ENCODE results near the gene CES1.
"Not testable (repeated sequence)": the region's sequence is repeated elsewhere in the genome, so short reads cannot be mapped to it uniquely, and the experiment has no call there.

Gene CES1

GRCh38 chr16:55834049-55834448 is 1.2 kb upstream of the CES1 start:
- H3K4me3 ChIP-seq (ENCODE audit: low read depth, low read length) = no peak overlapping the region
- no peak for TF ChIP-seq CTCF (conservative IDR thresholded peaks at IDR 0.05; ENCODE audit: low read depth, low read length)
- DNase-seq (ENCODE audit: low read depth) = no peak

GRCh38 chr16:55832425-55832772 is 497 bp downstream of the CES1 start:
- no peak for TF ChIP-seq CTCF (conservative IDR thresholded peaks at IDR 0.05; ENCODE audit: low read depth, low read length)
- no peak overlapping the region for H3K4me3 ChIP-seq (ENCODE audit: low read depth, low read length)
- DNase-seq (ENCODE audit: low read depth) = no peak

- H3K4me3 ChIP-seq (ENCODE audit: low read depth, low read length) = no peak overlapping the region
These were observed 2.1 kb downstream of the CES1 start for GRCh38 chr16:55830658-55831294.

GRCh38 chr16:55829232-55829631 is 3.7 kb downstream of the CES1 start:
- not testable (repeated sequence) for DNase-seq (ENCODE audit: low read depth)

More at GRCh38 chr16:55830658-55831294, 2.1 kb downstream of the CES1 start:
- no peak for DNase-seq (ENCODE audit: low read depth)
- no peak for TF ChIP-seq CTCF (conservative IDR thresholded peaks at IDR 0.05; ENCODE audit: low read depth, low read length)

GRCh38 chr16:55828680-55829079 is 4.2 kb downstream of the CES1 start:
- no peak for TF ChIP-seq CTCF (conservative IDR thresholded peaks at IDR 0.05; ENCODE audit: low read depth, low read length)
- no peak overlapping the region for H3K4me3 ChIP-seq (ENCODE audit: low read depth, low read length)

More at GRCh38 chr16:55829232-55829631, 3.7 kb downstream of the CES1 start:
- not testable (repeated sequence) for H3K4me3 ChIP-seq (ENCODE audit: low read depth, low read length)

GRCh38 chr16:55825115-55825728 is 7.7 kb downstream of the CES1 start:
- no peak for TF ChIP-seq CTCF (conservative IDR thresholded peaks at IDR 0.05; ENCODE audit: low read depth, low read length)
- H3K4me3 ChIP-seq (ENCODE audit: low read depth, low read length) = no peak overlapping the region
- no peak for DNase-seq (ENCODE audit: low read depth)

More at GRCh38 chr16:55828680-55829079, 4.2 kb downstream of the CES1 start:
- DNase-seq (ENCODE audit: low read depth) = no peak

- DNase-seq (ENCODE audit: low read depth) = no peak
- H3K4me3 ChIP-seq (ENCODE audit: low read depth, low read length) = no peak overlapping the region
- no peak for TF ChIP-seq CTCF (conservative IDR thresholded peaks at IDR 0.05; ENCODE audit: low read depth, low read length)
These were observed 8.4 kb downstream of the CES1 start for GRCh38 chr16:55824473-55825000.

Measured in choroid plexus epithelial cell (primary cell).